Neuron (in vitro differentiated cells): ENCODE results near the gene SHB.

Experiments
- H2AFZ ChIP-seq: one replicate; pipeline ENCODE4 v1.6.1; 2013; ENCODE audit warnings: low read depth, mild to moderate bottlenecking, inconsistent platforms, low read length, moderate library complexity
- H3K27me3 ChIP-seq: one replicate; pipeline ENCODE4 v1.6.1; 2013; ENCODE audit warnings: low read length; ENCODE audit not compliant: insufficient read depth
- H3K36me3 ChIP-seq: one replicate; pipeline ENCODE4 v1.6.1; 2013; ENCODE audit warnings: low read length; ENCODE audit not compliant: insufficient read depth
- H3K4me1 ChIP-seq: one replicate; pipeline ENCODE4 v1.6.1; 2013; ENCODE audit warnings: low read length; ENCODE audit not compliant: insufficient read depth
- H3K4me3 ChIP-seq: 2 replicates; pipeline ENCODE4 v1.5.1; 2013; ENCODE audit warnings: mild to moderate bottlenecking, low read length, moderate library complexity
- H3K9me3 ChIP-seq: one replicate; pipeline ENCODE4 v1.6.1; 2013; ENCODE audit warnings: low read length

SHB gene

DNA sequence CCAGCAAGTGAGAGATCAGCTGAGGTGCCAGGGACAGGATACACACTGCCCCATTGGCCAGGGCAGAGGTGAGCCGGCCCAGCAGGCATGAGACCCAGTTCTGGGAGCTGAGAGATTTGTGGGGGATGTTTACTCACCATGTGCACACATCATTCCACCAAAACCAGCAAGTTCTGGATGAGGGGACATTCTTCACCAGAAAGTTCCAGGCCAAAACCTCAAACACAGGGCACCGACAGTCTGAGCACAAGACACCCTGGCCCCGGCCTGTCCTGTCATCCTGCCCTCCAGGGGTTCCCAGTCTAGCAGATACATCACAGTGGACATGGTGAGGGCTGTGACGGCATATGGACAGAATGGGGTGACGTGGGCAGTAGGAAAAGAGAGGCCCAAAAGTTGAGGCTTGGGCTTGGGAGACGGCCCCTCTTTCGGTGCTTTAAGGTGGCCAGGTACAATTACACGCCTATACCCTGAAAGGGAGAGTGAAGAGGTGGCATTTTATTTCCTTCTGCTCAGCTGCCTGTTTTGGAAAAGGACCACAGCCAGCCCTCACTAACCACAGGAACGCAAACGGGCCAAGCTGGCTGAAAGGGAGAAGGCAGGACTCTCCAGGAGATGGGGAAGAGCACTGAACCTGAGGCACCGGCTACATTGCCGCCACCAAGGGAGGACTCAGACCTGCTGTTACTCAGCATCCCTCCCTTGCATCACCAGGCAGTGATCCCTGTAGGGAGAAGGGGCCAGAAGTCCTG is 64.0 kb downstream of the SHB start:
- Histone ChIP-seq H2AFZ (no peak overlapping the region), H3K4me3 (no peak overlapping the region), H3K36me3 (no peaks in the 10 kb centered on the region), H3K27me3 (no peaks in the 10 kb centered on the region), H3K9me3 (no peaks in the 10 kb centered on the region), H3K4me1 (peaks cover 22% of the 10 kb centered on the region)

DNA sequence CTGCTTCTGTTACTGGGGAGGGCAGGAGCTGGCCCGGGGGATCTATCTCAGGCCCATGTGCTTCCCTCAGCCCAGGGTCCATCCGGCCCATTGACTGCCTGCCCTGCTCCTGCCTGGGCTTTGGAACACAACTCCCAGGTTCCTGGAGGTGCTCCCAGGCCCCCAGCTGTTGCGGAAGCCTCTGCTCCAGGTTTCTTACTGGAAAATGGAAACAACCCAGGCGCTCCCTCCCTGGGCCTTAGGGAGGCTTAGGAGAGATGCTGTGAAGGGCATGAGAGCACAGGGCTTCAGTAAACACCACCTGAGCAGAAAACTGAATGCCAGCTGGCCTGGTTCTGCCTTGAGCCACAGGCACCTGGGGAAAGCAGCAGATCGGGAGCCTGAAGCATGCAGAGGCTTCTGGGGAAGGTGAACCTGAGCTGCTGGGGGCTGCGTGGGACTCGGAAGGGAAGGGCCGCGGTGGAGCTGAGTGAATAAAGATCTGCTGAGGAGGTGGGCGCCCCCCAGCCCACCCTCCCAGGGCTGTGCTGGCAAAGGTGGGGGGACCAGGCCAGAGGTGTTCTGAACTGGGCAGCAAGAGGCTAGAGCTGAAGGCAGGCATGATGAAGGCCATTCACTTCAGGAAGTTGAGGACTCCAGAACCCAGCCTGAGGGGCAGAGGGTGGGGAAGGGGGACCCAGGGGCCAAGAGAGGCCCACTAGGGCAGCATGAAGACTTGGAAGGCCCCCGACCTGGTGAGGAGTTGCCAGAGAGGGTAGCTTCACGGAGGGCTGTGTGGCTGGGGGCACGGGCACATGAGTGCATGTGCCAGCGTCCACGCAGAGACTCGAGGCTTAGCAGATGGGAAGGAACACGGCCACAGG is 64.8 kb downstream of the SHB start:
- Histone ChIP-seq H2AFZ (no peak overlapping the region), H3K36me3 (no peaks in the 10 kb centered on the region), H3K9me3 (no peaks in the 10 kb centered on the region), H3K27me3 (no peaks in the 10 kb centered on the region), H3K4me1 (peaks cover 26% of the 10 kb centered on the region), H3K4me3 (no peak overlapping the region)

DNA sequence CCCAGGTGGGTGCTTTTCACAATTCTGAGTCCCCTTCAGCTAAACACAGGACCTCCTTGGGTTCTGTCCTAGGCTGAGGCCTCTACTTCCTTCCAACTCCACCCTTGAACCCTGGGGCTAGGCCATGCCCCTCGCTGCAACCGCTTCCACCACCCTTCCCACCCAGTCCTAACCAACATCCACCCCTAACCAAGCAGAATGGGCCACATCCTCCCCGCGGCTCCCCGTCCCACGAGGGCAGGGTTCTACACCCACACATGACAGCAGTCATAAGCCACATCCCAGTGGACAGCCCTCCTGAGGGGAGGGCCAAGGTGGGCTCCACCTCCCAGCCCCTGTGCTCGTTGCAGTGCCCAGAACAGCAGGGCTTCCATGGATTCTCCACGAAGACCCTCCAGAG is 65.8 kb downstream of the SHB start:
- no peak overlapping the region for H3K4me3 ChIP-seq
- no peaks in the 10 kb centered on the region for H3K27me3 ChIP-seq
- H3K9me3 ChIP-seq: no peaks in the 10 kb centered on the region
- H2AFZ ChIP-seq: no peak overlapping the region
- peaks cover 23% of the 10 kb centered on the region for H3K4me1 ChIP-seq
- no peaks in the 10 kb centered on the region for H3K36me3 ChIP-seq

DNA sequence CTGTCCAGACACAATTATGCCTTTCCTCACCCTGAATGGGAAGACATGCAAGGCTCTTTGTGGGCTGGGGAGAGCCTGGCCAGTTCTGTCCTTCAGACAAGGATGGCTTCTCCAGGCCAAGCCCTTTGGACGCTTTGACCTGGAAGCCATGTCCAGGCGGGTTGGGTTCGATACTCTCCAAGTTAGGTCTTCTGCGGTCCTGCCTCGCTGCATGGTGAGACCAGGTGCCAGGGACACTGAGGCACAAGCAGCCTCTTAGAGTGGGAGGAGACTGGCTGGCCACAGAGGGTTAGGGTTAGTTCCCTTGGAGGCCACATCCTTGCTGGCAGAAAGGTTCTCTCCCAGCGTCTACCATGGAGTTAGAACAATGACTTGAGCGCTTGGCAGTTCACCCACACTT is 67.6 kb downstream of the SHB start:
- Histone ChIP-seq H3K9me3 (no peaks in the 10 kb centered on the region), H3K27me3 (no peaks in the 10 kb centered on the region), H3K4me1 (peaks cover 18% of the 10 kb centered on the region), H3K4me3 (no peak overlapping the region), H3K36me3 (no peaks in the 10 kb centered on the region), H2AFZ (no peak overlapping the region)

DNA sequence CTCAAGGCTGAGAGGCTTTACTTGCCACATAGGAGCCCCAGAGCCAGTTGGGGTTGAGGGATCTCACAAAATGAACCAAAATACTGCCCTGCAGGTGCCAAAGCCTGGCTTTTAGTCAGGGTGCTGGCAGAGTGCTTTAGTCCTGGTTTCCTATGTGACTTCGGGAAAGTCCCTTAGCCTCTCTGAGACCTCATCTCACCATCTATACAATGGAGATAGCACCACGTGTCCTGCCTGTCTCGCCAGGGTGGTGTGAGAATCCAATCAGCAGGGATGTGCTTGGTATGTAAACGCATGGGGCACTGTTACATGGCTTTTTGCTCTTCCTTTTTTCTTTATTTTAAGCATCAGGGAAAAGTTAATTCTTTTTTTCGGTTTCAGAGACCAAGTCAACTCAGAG is 68.3 kb downstream of the SHB start:
- H2AFZ ChIP-seq: no peak overlapping the region
- no peaks in the 10 kb centered on the region for H3K36me3 ChIP-seq
- no peak overlapping the region for H3K4me3 ChIP-seq
- no peaks in the 10 kb centered on the region for H3K27me3 ChIP-seq
- peaks cover 18% of the 10 kb centered on the region for H3K4me1 ChIP-seq
- H3K9me3 ChIP-seq: no peaks in the 10 kb centered on the region

DNA sequence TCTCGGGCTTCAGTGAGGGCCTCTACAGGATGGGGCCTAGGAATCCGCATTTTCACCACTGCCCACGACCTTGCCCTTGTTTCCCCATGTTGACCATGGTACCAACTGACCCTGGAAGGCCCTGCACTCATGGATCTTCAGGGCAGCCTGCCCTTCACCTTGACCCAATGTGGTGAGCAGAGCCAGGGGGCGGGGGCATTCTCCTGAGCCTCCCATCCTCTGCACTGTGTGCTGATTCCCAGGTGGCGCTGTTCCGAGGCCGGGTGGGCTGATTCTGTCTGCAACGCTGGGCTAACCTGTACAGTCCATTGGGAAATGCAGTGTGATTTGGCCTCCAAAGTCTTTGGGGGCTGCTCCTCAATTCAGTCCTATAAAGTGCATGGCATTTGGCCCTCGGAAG is 68.7 kb downstream of the SHB start:
- Histone ChIP-seq H2AFZ (no peak overlapping the region), H3K27me3 (no peaks in the 10 kb centered on the region), H3K36me3 (no peaks in the 10 kb centered on the region), H3K4me1 (peaks cover 18% of the 10 kb centered on the region), H3K9me3 (no peaks in the 10 kb centered on the region), H3K4me3 (no peak overlapping the region)

DNA sequence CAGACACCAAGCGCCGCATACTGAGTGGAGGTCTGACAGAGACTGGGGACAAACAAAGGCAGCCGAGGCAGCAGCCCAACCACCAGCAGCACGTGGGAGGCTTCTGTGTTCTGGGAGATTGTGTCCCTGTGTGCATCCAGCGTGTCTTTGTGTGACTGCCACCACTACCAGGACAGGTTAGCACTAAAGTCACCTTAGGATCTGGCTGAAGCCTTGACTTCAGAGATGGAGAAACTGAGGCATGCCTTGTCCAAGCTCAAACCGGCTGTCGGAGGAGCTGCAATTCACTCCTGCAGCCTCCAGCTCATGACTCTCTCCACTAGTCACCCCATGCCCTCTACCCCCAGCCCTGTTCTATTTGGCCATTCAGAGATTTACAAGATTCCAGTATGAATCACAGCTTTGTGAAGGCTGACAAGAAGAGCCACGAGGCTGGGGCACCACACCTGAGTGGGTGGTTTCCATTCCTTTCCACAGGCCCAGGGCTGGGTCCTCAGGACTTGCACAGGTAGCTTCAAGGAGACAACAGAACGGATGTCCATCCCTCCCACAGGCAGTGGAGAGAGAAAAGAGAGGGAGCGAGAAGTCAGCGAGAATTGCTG is 69.3 kb downstream of the SHB start:
- Histone ChIP-seq H3K4me3 (no peak overlapping the region), H2AFZ (no peak overlapping the region), H3K27me3 (no peaks in the 10 kb centered on the region), H3K9me3 (no peaks in the 10 kb centered on the region), H3K36me3 (no peaks in the 10 kb centered on the region), H3K4me1 (peaks cover 18% of the 10 kb centered on the region)

DNA sequence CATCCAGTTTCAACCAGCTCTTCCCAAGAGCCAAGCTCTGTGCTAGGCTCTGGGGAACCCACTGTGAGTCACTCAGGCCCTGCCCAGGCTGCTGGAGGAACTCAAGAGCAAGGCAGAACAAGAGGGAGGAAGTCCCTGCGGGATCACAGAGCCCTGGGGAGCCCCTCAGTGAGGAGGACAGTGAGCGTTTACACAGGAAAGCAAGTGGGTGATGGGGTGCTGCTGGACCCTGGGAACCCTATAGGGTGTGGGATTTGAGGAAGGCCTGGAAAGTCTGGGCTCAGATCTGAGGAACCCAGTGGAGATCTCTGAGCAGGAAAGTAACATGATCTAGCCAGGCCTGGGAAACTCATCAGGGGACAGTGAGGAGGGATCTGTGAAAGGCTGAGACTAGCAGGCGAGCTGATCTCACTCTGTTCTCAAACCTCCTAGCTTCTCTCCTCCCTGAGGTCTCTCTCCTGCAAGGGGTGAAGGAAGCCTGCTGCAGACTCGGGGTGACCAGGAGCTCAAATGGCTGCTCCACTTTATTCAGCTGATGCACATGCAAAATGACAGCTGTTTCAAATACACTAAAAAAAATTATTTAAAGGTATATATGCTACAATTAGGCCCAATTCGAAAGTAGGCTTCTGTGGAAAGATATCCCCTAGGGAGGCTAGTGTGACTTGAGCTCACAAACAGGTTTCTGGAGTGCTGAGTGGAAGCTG is 70.0 kb downstream of the SHB start:
- Histone ChIP-seq H3K27me3 (no peaks in the 10 kb centered on the region), H3K36me3 (no peaks in the 10 kb centered on the region), H3K4me3 (no peak overlapping the region), H2AFZ (no peak overlapping the region), H3K9me3 (no peaks in the 10 kb centered on the region), H3K4me1 (peaks cover 18% of the 10 kb centered on the region)

DNA sequence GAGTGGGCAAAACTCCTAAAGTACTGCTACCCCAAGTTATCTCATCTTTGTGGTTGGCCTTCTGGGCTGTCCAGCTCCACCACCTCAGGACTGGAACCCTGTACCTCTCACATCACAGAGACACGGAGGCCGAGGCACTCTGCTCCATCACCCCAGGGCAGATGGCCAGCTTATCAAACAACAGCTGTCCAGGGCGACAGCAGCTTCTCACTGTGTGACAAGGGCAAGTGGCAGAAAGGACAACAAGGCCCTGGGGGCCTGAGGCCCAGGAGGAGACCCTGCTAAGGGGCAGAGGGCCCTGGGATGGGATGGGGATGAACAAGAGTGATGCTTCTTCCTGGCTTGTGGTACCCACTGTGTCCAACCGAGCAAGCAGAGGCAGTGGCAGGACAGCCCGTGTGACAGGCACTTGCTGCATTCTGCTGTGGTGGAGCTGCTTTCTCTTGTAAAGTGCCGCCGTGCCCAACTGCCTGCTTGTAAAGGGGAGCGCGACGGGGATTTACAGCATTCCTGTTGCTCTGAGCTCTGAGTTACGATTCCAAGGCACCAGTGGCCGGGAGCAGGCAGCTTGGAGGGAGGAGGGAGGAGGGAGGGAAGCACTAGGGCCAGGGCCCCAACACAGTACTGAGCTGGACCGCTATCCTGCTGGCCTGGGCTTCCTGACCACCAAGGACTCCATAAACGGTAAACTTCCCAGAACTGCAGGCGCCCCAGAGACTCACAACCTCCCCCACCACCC is 71.2 kb downstream of the SHB start:
- no peak overlapping the region for H3K4me3 ChIP-seq
- no peaks in the 10 kb centered on the region for H3K9me3 ChIP-seq
- H3K4me1 ChIP-seq: peaks cover 18% of the 10 kb centered on the region
- no peak overlapping the region for H2AFZ ChIP-seq
- H3K27me3 ChIP-seq: no peaks in the 10 kb centered on the region
- H3K36me3 ChIP-seq: no peaks in the 10 kb centered on the region

DNA sequence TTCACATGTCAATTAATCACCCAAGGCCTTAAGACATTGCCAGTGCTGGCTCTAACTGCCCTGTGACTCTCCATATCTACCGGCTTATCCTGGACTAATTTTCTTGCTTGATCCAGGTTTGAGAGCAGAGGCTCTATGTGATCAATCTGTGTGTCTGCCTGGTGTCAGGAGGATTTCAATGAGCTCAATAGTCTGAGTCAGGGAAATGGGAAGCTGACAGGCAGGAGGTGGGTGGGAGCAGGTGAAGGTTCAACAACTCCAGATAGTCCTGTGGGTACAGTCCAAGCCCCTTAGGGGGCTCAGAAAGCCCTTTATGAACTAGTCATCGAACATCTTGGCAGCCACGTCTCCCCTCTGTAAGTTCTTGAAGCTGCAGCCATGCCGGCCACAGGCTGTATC is 72.2 kb downstream of the SHB start:
- Histone ChIP-seq H3K27me3 (no peaks in the 10 kb centered on the region), H2AFZ (no peak overlapping the region), H3K36me3 (no peaks in the 10 kb centered on the region), H3K4me3 (no peak overlapping the region), H3K9me3 (no peaks in the 10 kb centered on the region), H3K4me1 (peaks cover 18% of the 10 kb centered on the region)

DNA sequence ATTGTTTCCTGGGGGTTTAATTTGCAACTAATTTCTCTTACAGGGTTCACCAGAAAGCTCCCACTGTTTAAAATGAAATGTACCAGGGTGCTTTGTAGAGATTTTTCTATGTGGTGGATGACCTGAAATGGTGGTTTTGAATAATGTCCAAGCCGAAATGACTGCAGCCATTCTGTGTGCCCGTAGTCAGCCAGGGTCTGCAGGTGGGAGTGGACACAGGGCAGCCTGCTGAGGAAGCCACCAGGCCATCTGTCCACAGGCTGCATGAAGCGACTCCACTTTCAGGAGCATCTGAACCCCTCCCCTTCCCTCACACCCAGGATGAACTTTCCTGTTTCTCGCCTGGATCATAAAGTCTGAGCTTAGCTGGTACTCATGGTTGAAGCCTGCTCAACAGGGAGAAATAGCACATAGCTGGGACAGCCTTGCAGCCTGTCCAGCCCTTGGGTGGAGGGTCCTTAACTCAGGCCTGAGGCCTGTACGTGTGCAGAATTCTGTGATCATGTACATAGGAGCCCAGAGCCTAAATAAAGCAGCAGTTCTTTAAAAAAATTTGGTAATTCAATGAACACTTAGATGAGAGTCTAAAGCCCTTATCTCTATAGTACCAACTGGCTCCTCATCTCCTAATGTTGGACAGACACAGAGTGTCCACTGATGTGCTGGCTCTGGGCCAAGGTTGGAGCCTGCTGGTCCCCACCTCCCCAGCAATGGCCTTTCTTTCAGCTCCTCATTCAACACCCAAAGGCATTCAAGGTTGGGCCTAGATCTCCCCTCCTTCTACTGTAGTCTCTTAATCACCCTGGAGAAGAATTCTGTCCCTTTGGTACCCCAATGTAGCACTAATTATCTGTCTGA is 72.8 kb downstream of the SHB start:
- H3K36me3 ChIP-seq: no peaks in the 10 kb centered on the region
- H2AFZ ChIP-seq: no peak overlapping the region
- H3K9me3 ChIP-seq: no peaks in the 10 kb centered on the region
- H3K4me1 ChIP-seq: peaks cover 18% of the 10 kb centered on the region
- H3K27me3 ChIP-seq: no peaks in the 10 kb centered on the region
- no peak overlapping the region for H3K4me3 ChIP-seq

DNA sequence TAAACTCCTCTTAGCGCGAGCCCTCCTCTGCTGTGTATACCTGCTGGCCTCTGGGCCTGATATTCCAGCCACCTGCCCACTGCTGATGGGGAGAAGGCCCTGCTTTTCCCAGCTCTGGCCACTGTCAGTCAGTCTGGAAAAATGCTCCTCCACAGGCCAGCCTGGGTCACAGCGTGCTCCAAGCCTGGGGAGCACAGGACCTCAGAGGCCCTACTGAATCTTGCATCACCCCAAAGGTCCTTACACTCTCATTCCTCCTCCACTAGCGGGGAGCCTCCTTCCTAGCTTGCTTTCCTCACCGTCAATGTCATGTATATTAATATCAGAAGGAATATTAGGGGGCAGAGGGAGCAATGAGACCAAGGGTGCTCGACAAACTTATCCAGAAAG is 73.7 kb downstream of the SHB start:
- H3K4me1 ChIP-seq: peaks cover 18% of the 10 kb centered on the region
- H3K4me3 ChIP-seq: no peak overlapping the region
- no peaks in the 10 kb centered on the region for H3K36me3 ChIP-seq
- no peaks in the 10 kb centered on the region for H3K27me3 ChIP-seq
- no peak overlapping the region for H2AFZ ChIP-seq
- no peaks in the 10 kb centered on the region for H3K9me3 ChIP-seq
